Inflammatory macrophage treated with lipopolysaccharide for 4 hours (primary cell): ENCODE data around the gene CCDC7.
"Not testable (repeated sequence)": the region's sequence is repeated elsewhere in the genome, so short reads cannot be mapped to it uniquely, and the experiment has no call there.

Experiments used
- DNase-seq: peaks from one replicate; pipeline ENCODE4 v3.0.0-alpha.2; 2020

Gene CCDC7

GRCh38 chr10:32582946-32583345 lies 137.0 kb downstream of the CCDC7 start:
- DNase-seq, result no peak

DNA sequence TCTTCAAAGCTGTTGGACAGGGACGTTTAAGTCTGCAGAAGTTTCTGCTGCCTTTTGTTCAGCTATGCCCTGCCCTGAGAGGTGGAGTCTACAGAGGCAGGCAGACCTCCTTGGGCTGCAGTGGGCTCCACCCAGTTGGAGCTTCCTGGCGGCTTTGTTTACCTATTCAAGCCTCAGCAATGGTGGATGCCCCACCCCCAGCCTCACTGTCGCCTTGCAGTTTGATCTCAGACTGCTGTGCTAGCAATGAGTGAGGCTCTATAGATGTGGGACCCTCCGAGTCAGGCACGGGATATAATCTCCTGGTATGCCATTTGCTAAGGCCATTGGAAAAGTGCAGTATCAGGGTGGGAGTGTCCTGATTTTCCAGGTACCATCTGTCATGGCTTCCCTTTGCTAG lies 152.1 kb downstream of the CCDC7 start:
- DNase-seq, result not testable (repeated sequence)

DNA sequence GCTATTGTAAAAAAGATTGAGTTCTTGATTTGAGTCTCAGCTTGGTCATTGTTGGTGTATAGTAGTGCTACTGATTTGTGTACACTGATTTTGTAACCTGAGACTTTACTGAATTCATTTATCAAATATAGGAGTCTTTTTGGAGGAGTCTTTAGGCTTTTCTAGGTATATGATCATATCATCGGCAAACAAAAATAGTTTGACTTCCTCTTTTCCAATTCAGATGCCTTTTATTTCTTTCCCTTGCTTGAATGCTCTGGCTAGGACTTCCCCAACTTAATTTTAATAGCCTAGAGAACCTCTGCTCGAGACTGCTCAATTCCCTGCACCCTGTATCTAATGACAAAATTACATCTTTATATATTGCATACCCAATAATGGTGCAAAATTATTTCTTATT lies 154.4 kb downstream of the CCDC7 start:
- no peak for DNase-seq

DNA sequence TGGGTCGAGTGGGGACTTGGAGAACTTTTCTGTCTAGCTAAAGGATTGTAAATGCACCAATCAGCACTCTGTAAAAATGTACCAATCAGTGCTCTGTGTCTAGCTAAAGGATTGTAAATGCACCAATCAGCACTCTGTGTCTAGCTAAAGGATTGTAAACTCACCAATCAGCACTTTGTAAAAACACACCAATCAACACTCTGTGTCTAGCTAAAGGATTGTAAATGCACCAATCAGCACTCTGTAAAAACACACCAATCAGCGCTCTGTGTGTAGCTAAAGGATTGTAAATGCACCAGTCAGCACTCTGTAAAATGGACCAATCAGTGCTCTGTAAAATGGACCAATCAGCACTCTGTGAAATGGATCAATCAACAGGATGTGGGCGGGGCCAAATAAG lies 155.6 kb downstream of the CCDC7 start:
- not testable (repeated sequence) for DNase-seq

- DNase-seq, result no peak
Observed at GRCh38 chr10:32605787-32606186, 159.8 kb downstream of the CCDC7 start.

GRCh38 chr10:32610543-32610942 lies 164.6 kb downstream of the CCDC7 start:
- DNase-seq, result not testable (repeated sequence)

- DNase-seq, result no peak
Observed at GRCh38 chr10:32616438-32616837, 170.5 kb downstream of the CCDC7 start.

GRCh38 chr10:32618482-32618881 lies 172.5 kb downstream of the CCDC7 start:
- DNase-seq, result no peak

- DNase-seq, result no peak
Observed at GRCh38 chr10:32621969-32622368, 176.0 kb downstream of the CCDC7 start.

DNA sequence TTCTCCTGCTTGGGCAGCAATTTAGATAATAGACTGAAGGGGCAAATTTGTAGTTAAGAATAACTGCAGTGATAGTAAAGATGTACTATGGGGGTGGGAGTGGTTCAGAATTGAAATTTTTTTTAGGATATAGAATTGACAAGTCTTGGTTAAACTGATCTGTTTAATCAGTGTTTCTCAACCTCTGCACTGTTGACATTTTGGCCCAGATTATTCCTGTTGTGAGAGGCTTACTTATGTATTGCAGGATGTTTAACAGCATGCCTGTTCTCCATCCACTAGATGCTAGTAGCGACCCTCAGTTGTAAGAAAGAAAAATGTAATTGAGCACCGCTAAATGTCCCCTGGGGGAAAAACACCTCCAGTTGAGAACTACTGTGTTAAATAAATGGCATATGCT lies 176.5 kb downstream of the CCDC7 start:
- no peak for DNase-seq

DNA sequence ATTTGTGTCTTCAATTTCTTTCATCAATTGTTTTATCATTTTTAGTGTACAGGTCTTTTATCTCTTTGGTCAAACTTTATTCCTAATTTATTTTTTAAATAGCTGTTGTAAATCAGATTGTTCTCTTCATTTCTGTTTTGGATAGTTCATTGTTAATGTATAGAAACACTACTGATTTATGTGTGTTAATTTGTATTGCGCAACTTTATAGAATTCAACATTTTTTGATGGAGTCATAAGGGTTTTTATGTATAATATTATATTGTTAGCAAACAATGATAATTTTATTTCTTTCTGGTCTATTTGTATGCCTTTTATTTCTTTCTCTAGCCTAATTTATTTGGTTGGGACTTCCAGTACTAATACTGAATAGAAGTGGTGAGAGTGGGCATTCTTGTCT lies 181.2 kb downstream of the CCDC7 start:
- DNase-seq, result no peak

- no peak for DNase-seq
Observed at GRCh38 chr10:32629910-32630309, 184.0 kb downstream of the CCDC7 start.

DNA sequence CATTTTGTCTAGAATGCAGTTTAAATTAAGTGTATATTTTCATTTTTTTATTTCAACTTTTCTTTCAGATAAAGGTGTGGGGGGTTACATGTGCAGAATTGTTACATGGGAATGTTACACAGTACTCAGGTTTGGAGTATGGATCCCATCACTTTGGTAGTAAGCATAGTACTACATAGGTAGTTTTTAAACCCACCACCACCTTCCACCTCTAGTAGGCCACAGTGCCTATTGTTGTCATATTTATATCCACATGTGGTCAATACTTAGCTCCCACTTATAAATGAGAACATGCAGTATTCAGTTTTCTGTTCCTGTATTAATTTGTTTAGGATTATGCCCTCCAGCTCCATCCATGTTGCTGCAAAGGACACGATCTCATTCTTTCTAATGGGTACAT lies 200.6 kb downstream of the CCDC7 start:
- DNase-seq, result no peak

- DNase-seq, result no peak
Observed at GRCh38 chr10:32650246-32650655, 204.3 kb downstream of the CCDC7 start.

DNA sequence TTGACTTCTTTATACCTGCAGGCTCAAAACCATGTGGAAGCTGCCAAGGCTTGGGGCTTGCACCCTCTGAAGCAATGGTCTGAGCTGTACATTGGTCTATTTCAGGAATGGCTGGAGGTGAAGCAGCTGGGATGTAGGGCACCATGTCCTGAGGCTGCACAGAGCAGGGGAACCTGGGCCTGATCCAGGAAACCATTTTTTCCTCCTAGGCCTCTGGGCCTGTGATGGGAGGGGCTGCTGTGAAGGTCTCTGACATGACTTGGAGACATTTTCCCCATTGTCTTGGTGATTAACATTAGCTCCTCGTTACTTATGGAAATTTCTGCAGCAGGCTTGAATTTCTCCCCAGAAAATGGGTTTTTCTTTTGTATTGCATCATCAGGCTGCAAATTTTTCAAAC lies 211.5 kb downstream of the CCDC7 start:
- DNase-seq, result not testable (repeated sequence)

- no peak for DNase-seq
Observed at GRCh38 chr10:32661346-32661745, 215.4 kb downstream of the CCDC7 start.

DNA sequence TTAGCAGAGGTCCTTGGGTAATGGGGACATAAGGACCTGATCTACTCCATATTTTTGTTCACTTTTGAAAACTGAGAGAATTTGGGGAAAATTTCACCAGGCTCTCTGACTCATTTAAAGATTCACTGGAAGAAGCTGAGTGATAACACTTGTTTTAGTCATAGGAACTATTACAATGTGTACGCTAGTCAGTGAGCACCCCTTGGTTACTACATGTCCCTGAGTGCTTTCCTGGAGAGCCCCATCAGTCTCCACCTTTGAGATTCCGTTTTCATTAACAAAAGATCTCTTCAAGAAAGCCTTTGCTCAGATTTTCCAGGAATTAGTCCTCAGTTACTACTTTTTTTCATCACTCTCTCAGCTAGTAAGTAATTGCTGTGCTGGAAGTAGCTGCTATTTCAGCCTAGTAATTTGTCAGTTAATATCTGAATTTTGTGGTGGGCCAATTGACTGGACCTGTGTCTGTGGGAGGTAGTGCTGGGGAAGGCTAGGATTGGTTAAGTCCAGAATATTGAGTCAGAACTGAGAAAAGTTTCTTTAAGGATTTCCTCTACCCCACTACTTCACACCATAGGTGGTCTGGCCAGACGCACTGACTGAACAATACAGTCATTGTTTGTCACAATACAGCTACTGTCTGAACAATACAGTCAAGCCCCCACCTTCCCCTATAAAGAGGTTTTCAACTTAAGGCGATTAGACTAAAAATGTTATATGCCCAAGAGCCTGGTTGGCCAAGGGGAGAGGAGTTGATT lies 235.0 kb downstream of the CCDC7 start:
- DNase-seq, result no peak

DNA sequence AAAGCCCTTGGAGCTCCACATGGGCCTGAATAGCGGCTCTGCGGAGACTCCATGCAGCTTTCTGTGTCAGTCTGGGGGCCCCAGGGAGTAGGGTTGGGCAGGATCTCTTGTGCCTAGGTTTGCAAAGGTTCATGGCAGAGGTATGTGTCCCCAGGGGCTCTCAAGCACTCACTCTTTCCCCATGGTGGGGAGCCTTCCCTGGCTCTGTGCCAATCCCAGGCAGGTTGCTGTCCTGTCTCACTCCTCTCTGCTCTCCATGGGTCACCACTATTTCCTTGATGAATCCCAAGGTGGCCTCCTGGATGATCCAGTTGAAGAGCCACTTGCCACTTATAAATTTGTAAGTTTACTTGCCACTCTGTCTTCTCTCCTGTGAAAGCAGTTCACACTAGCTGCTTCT lies 238.4 kb downstream of the CCDC7 start:
- no peak for DNase-seq

DNA sequence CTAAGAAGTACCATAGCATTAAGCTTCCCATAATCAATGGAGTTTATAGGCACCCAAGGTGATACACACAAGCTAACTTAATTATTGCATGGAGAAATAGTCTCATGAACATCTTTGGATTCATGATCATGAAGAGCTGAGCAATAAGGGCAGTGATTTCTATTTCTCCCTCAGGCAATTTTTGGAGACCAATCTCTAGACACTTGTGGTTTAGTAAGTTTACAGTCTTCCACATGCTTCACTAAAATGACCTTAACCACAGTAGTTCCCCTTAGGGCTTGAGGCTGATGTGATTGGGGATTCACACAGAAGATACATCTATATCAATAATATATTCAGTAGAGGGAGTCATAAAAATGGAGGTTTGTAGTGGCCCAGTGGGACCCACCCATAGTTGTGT lies 241.2 kb downstream of the CCDC7 start:
- no peak for DNase-seq

DNA sequence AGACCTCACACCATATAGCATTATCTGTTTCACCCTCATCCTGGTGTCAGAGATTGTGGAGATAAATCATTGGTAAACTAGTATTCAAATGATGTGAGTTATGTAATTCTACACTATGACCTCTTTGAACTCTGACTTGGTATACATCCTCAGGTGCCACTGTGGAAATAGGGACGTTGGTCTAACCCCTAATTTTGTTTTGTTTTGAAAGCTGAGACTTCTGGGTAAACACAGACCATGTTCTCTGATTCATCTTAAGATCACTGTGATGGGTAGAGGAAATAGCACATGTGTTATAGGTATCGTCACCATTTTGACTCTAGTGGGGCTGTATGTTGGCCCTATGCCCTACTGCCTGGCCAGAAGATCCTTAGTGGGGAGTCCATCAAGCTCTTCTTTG lies 241.6 kb downstream of the CCDC7 start:
- DNase-seq, result no peak

DNA sequence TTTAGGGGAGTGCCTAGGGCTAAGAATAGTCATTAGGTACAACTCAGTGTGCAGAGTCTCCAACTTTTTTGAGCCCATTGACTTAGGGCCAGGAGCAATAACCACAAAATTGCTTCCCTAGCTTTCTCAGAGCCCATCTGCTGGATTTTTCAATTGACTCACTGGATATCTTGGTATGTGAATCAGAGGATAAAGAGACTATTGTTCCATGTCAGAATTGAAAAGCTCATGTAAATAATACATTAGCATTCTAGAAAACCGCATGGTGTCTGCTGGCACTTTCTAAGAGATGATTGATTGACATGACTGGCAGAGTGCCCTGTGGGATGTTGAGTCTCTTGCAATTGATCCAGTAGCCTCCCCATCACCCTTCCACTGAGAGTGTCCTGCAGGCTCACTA lies 246.2 kb downstream of the CCDC7 start:
- no peak for DNase-seq

DNA sequence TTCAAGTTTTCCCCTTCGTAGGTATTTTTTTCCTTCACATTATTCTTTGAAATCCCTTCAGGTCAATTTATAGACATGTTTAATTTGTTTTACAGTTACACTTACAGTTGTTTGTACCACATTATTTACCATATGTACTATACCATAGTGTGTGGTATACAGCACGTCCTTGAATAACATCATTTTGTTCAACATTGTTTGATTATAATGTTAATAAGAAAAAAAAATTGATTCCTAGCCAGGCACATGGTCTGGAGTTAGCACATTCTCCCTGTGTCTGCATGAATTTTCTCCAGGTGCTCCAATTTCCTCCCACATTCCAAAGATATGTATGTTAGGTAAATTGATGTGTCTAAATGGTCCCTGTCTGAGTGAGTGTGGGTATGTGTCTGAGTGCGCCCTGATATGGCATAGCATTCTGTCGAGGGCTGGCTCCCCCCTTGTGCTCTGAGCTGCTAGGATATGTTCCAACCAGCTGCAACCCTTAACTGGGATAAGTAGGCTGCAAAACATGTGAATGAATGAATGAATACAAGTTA lies 247.6 kb downstream of the CCDC7 start:
- no peak for DNase-seq

GRCh38 chr10:32699683-32700082 lies 253.7 kb downstream of the CCDC7 start:
- DNase-seq, result not testable (repeated sequence)

- no peak for DNase-seq
Observed at GRCh38 chr10:32713560-32713959, 267.6 kb downstream of the CCDC7 start.

DNA sequence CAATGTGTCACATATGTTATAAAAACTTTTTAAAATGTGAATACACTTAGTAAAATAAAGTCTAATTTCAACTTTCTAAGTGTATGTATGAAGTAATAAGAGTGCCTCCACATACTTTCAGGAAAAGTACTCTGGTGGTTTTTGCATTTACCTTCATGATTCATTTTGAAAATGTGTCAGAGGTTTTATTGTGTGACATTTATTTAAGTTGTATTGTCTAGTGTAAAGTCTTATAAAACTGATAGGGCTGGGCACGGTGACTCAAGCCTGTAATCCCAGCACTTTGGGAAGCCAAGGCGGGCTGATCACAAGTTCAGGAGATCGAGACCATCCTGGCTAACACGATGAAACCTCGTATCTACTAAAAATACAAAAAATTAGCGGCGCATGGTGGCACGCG lies 285.6 kb downstream of the CCDC7 start:
- DNase-seq, result no peak
